Posterior vena cava (tissue), 2 donors: Measurements from ENCODE around the gene BRAP. TPM values are rescaled to one million over a fixed set of nuclear protein-coding genes. Genes with fewer than 3 reads are reported as not detected.
"Not testable (repeated sequence)": the region's sequence is repeated elsewhere in the genome, so short reads cannot be mapped to it uniquely, and the experiment has no call there.

Source experiments
- DNase-seq: peaks from one replicate; pipeline ENCODE4 v3.0.0-alpha.2; 2020; ENCODE audit warnings: low spot score
- intact Hi-C, 2 donors: fragments of 100-400 bp; cut with DNase I; formaldehyde crosslinking; loops; one replicate each; pipeline versions ENCODE4 v1.14.1 to v1.14.2; 2022 to 2023
- long read RNA-seq, 2 donors: library from polyadenylated mRNA; unstranded; transcript quantifications; one replicate each; pipeline ENCODE4 v2.0.0, GENCODE V29; 2020 to 2021
- total RNA-seq, 2 donors: library from RNA; stranded (reverse); fragmentation: NEBNext Ultra II Directional; extraction: Animal tissue kit (Norgen Biotek cat#: 25700); gene quantifications; one replicate each; pipeline ENCODE4 v1.2.1, GENCODE V29; 2021
- donor health status: DM: yes; HTN: yes; CAD: no.
- donor health status: DM: yes; HTN: yes; CAD: no.

Gene BRAP, protein sequence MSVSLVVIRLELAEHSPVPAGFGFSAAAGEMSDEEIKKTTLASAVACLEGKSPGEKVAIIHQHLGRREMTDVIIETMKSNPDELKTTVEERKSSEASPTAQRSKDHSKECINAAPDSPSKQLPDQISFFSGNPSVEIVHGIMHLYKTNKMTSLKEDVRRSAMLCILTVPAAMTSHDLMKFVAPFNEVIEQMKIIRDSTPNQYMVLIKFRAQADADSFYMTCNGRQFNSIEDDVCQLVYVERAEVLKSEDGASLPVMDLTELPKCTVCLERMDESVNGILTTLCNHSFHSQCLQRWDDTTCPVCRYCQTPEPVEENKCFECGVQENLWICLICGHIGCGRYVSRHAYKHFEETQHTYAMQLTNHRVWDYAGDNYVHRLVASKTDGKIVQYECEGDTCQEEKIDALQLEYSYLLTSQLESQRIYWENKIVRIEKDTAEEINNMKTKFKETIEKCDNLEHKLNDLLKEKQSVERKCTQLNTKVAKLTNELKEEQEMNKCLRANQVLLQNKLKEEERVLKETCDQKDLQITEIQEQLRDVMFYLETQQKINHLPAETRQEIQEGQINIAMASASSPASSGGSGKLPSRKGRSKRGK
- 10 to 100 TPM; 12.4 to 14.4 TPM for total RNA-seq
- long read RNA-seq, donor 1, full-length matches to known transcripts: 7 of 10 reads
- long read RNA-seq, donor 1, partial matches to known transcripts: 2 of 10 reads
- long read RNA-seq, donor 1, other reads (novel, unspliced or antisense): 1 of 10 reads
- long read RNA-seq, donor 2, full-length matches to known transcripts: 33 of 55 reads
- long read RNA-seq, donor 2, partial matches to known transcripts: 5 of 55 reads
- long read RNA-seq, donor 2, other reads (novel, unspliced or antisense): 17 of 55 reads

DNA sequence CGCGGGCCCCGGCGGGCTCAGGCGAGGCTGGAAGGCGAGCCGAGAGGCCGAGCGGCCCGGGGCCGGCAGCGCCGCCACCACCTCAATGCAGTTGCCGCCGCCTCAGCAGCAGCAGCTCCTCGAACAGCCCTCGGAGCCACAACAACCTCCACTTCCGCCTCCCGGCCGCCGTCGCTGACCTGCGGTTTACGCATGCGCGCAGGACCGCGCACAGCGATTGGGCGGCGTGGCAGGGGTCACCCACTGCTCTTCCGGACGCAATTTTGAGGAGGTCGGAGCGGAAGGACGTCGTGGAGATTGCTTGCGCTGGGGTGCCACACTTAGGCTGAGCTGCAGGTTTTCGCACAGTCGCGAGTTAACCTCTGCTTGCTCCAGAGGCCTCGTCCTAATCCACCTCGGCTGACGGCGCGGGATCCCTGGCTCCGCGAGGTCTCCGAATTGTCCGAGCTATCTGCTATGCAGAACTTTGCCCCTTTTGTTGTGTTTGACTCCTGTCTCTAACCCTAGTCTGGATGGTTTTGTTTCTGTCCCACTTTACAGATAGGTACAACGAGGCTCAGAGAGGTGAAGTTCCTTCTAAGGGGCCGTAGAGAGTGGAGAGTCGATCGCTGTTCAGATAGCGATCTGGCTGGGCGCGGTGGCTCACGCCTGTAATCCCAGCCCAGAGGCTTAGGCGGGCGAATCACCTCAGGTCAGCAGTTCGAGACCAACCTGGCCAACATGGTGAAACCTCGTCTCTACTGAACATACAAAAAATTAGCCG is at the start of gene BRAP, which contains the start of gene ACAD10:
Gene BRAP, minus strand, starts transcription at position 146 of the 763 bp plus-strand sequence. CDS start 164 bp downstream, outside the sequence.
Gene ACAD10, plus strand, starts transcription at position 243 of the 763 bp plus-strand sequence. CDS start 6,657 bp downstream, outside the sequence.
- intact Hi-C loops: no loop called here
- DNase-seq: peak; percentile 98

DNA sequence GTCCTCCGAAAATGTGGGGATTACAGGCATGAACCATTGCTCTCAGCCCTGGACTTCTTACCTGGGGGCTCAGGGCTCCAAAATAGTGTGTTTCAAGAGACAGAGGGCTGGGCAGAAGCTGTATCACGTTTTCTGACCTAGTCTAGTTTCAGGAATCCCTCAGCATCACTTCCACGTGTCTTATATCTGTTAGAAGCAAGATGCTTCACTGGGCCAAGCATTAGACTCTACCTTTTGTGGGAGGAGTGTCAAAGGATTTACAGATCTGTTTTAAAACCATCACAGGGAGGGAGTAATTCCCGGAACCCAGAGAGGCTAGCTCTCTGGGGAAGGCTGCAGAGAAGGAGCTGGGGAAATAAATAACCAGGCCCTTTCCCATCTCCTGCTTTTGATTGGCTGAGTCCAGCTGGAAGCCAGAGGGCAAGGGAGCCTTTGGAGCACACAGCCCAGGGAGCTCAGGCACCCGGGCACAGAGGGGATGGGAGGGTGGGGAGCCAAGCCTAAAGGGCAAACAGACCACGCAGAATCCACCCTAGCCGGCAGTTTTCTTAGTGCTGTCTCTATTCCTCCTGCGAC is 47.7 kb upstream of the BRAP start:
- intact Hi-C loops: no loop called here
- DNase-seq: no peak

- intact Hi-C loops: no loop called here
- DNase-seq: no peak
These were observed 47.0 kb upstream of the BRAP start for GRCh38 chr12:111732786-111733185.

GRCh38 chr12:111730420-111730819 is 44.7 kb upstream of the BRAP start:
- DNase-seq: no peak
- intact Hi-C loops: no loop called here

GRCh38 chr12:111728795-111729194 is 43.0 kb upstream of the BRAP start:
- DNase-seq: no peak
- intact Hi-C loops: no loop called here

DNA sequence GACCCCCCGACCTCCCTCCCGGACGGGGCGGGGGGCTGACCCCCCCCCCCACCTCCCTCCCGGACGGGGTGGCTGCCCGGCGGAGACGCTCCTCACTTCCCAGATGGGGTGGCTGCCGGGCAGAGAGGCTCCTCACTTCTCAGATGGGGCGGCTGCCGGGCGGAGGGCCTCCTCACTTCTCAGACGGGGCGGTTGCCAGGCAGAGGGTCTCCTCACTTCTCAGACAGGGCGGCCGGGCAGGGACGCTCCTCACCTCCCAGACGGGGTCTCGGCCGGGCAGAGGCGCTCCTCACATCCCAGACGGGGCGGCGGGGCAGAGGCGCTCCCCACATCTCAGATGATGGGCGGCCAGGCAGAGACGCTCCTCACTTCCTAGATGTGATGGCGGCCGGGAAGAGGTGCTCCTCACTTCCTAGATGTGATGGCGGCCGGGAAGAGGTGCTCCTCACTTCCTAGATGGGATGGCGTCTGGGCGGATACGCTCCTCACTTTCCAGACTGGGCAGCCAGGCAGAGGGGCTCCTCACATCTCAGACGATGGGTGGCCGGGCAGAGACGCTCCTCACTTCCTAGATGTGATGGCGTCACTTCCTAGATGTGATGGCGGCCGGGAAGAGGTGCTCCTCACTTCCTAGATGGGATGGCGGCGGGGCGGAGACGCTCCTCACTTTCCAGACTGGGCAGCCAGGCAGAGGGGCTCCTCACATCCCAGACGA is 38.0 kb upstream of the BRAP start:
- DNase-seq, intact Hi-C loops: not testable (repeated sequence)

DNA sequence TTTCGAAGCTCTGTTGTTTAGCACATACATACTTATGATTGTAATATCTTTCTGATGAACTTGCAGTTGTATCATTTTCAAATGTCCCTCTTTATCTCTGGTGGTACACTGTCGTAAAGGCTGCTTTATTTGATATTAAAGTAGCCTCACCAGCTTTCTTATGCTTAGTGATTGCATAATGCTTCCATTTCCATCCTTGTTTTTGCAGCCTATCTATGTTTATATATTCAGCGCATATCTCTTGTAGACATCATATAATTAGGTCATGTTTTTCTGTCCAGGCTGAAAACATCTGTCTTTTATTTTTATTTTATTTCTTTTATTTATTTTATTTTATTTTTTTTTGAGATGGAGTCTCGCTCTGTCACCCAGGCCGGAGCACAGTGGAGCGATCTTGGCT is 34.7 kb upstream of the BRAP start:
- no peak for DNase-seq
- intact Hi-C loops: no loop called here

GRCh38 chr12:111719316-111719715 is 33.6 kb upstream of the BRAP start:
- intact Hi-C loops, DNase-seq: not testable (repeated sequence)

- intact Hi-C loops: no loop called here
- no peak for DNase-seq
These were observed 29.5 kb upstream of the BRAP start for GRCh38 chr12:111715279-111715678.

- intact Hi-C loops: no loop called here
- DNase-seq: no peak
These were observed 20.4 kb upstream of the BRAP start for GRCh38 chr12:111706145-111706544.

GRCh38 chr12:111705672-111706071 is 19.9 kb upstream of the BRAP start:
- intact Hi-C loops: no loop called here

GRCh38 chr12:111699962-111700361 is 14.2 kb upstream of the BRAP start:
- no peak for DNase-seq
- intact Hi-C loops: no loop called here

More at GRCh38 chr12:111705672-111706071, 19.9 kb upstream of the BRAP start:
- DNase-seq: no peak

- no peak for DNase-seq
- intact Hi-C loops: no loop called here
These were observed 8.1 kb upstream of the BRAP start for GRCh38 chr12:111693818-111694217.

- intact Hi-C loops: no loop called here
- DNase-seq: no peak
These were observed 6.9 kb upstream of the BRAP start for GRCh38 chr12:111692575-111693210.

DNA sequence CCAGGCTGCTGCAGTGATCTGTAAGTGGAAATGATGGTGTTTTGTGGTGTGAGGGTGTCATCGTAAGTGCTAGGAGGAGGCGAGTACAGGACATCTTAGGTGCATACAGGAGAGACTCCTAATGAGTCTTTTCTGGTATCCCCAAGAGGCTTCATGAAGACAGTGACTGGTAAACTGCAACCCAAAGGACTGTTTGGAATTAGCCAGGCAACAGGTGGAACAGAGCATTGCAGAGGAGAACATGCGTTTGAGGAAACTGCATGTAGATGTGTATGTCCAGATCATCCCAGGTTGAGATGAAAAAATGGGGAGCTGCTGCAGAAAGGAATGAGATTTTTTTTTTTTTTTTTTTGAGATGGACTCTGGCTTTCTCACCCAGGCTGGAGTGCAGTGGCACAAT is 5.5 kb upstream of the BRAP start:
- intact Hi-C loops: no loop called here
- DNase-seq: no peak

- intact Hi-C loops: no loop called here
- DNase-seq: no peak
These were observed 2.2 kb upstream of the BRAP start for GRCh38 chr12:111687952-111688351.

DNA sequence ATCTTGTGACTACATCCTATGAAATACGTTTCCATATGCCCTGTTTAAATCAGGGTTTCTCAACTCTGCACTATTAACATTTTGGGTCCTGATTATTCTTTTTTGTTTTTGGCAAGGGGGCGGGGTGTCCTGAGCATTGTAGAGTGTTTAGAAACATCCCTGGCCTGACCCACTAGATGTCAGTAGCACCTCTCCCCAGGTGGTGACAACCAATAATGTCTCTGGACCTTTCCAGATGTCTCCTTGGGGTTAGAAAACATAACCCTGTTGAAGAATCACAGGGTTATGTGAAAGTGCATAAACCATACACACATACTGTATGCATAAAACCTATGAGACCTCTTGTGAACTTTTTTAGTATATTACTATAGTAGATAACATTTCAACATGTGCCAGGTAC is 1.5 kb upstream of the BRAP start:
- intact Hi-C loops: no loop called here
- DNase-seq: no peak

DNA sequence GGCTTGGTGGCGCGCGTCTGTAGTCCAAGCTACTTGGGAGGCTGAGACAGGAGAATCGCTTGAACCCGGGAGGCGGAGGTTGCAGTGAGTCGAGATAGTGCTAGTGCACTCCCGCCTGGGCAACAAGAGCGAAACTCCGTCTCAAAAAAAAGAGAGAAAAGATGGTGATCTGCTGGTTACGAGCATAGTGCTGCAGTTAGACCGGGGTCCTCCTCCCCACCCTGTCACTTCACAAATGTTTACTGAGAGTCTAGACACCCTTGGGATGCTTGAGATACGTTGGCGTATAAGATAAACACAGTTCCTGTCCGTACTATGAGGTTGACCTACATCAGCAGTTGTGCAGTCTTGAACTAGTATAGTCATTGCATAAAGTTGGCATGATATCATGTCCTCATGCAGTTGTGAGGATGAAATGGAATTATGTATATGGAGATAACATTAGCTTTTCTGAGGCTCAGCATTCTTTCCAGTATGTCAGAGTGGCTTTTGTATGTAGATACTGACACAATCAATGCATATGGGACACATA is 884 bp upstream of the BRAP start:
- no peak for DNase-seq
- intact Hi-C loops: no loop called here
